ENCODE measurements around the gene JAZF1.

GRCh38 chr7:28013019-28013418 lies 167.6 kb downstream of the JAZF1 start:
- TF ChIP-seq CTCF (IDR thresholded peaks at IDR 0.05 in 2 of 3, conservative IDR thresholded peaks at IDR 0.05 in 1 of 3; ENCODE audit: borderline replicate concordance in 1 of 3, insufficient read depth in 1 of 3, low read depth in 2 of 3, low read length in 2 of 3) (no peak), YY1 (IDR thresholded peaks at IDR 0.05; ENCODE audit: extremely low read depth, insufficient replicate concordance, low read depth, low read length) (no peak), REST (IDR thresholded peaks at IDR 0.05; ENCODE audit: low read depth) (no peak), POLR2A (IDR thresholded peaks at IDR 0.05; ENCODE audit: borderline replicate concordance, extremely low read depth, insufficient read depth, insufficient read length) (no peak), CEBPB (IDR thresholded peaks at IDR 0.05; ENCODE audit: low read depth) (no peak), RAD21 (IDR thresholded peaks at IDR 0.05; ENCODE audit: low read depth) (no peak), POLR2AphosphoS5 (IDR thresholded peaks at IDR 0.05; ENCODE audit: low read depth, low read length) (no peak), EZH2 (IDR thresholded peaks at IDR 0.05) (no peak), ZFX (IDR thresholded peaks at IDR 0.05) (no peak), MAX (IDR thresholded peaks at IDR 0.05) (no peak)
